Measurements from ENCODE around the gene CTBP2.
A peak's percentile ranks its signal among the peaks of the same experiment; 100 is the strongest.
"Not testable (repeated sequence)": the region's sequence is repeated elsewhere in the genome, so short reads cannot be mapped to it uniquely, and the experiment has no call there.

The CTBP2 gene

DNA sequence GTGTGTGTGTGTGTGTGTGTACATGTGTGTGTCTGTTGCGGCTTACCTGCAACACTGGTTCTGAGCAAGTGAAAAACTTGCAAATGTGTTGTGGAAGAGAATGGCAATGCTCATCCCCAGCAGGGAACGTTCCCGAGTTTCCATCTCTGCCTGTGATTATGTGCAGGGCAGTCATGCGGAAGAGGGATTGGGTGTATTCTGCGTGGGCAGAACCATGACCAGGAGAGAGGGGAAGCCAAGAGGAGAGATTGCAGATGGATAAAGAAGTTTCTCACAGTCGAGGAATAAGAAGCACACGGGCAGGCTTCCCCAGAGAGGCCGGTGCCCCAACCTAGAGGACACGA lies 99.9 kb downstream of the CTBP2 start:
- DNase-seq = peak; percentile 54

GRCh38 chr10:125060026-125060425 lies 100.3 kb downstream of the CTBP2 start:
- DNase-seq = no peak

- not testable (repeated sequence) for DNase-seq
Measured at GRCh38 chr10:125059348-125059747, 101.0 kb downstream of the CTBP2 start.

- peak; percentile 91 for DNase-seq
Measured at GRCh38 chr10:125057158-125058001, 103.0 kb downstream of the CTBP2 start.

DNA sequence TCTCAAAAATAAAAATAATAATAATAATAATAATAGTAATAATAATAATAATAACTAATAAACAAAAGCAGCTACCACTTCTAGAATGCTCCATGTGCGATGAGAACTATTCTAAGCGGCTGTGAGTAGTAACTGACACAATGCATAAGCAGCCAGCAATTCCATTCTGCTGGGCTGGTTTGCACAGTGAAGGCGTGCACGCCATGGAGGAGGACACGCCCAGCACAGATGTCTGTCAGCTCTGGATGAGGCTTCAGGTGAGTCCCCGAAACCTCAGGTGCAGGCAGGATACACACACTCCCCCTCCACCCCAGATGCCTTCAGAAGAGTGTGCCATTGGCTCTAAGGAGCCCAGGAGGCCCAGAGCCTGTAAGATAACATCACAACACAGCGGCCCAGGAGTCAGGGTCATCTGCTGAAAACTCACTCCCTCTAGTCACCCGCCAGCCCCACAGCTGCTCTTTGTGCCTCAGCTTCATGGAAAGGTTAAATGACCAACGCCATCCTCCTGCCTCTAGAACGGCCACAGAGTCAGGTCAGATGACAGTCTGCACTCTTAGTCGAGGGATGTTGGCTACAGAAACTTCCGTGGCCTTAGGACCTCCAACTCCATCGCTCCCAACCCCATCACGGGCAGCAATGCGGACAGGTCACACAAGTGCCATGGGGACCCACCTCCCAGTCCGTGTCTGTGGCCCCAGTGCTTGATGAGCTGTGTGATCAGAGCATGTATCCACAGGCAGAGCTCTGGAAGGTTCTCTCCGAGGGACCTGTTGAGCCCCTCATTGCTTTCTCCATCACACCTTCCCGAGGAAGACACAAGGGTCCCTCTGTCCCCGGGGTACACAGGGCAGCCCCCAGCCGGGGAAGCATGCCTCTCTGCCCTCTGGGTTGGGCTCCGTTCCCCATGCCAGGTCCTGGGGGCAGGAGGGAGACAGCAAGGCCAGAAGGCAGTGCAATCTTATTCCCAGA lies 103.9 kb downstream of the CTBP2 start:
- DNase-seq = no peak

GRCh38 chr10:125055446-125055845 lies 104.9 kb downstream of the CTBP2 start:
- no peak for DNase-seq

DNA sequence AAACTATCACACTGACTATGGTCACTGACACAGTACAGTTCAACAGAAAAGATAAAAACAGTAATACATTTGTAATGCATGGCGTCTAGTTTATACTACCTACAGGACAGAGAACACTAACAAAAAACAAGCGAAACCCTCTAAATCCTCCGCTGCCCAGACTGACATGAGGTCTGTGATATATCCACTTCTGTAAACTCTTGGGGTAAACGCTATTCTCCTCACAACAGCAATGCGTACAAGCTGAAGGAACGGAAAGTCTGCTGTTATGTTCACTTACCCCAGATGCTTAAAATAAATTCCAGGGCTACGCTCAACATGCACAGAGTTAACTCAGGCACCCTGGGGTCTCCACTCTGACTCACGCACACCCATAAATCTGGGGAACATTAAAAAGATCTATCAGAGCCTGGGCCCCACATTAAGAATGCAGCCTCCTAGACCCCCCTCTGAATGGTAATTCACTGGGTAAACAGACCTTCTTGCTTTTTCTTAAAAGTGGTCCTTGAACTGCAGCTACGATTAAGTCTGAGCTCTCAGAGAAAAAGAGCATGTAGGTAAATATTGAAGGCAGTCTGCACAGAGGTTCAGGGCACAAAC lies 105.6 kb downstream of the CTBP2 start:
- no peak for DNase-seq

DNA sequence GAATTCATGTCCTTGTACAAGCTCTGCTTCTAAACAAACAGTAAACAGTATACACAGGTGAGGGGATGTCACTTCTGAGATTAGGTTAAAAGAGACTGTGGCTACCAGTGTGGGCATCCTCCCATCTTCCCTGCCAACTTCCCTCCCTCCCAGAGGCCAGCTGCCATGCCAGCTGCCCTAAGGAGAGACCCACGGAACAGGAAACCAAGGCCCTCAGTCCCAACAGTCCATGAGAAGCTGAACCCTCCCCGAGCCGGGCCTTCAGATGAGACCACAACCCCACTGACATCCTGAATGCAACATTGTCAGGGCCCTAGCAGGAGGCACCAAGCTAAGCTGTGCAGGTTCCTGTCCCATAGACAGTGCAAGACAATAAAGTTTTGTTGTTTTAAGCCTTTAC lies 106.1 kb downstream of the CTBP2 start:
- no peak for DNase-seq

- DNase-seq = no peak
Measured at GRCh38 chr10:125052146-125052545, 108.2 kb downstream of the CTBP2 start.

DNA sequence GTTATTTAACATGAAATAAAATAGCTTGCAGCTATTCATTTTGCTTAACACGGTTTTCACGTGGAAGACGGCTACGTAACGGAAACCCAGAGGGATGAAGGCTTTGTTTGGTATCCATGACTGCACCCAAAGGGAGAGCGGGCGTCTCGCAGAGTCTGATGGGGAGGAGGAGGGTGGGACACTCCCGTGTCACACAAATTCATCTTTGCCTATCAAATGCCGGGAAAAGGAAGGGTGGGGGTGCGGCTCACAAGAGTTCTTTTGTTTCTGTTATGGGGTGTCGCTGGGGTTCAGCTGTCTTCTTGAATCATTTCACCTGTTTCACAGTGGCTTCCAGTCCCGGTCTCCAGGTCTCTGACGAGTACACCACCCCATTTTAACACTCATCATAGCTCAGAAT lies 110.0 kb downstream of the CTBP2 start:
- no peak for DNase-seq

DNA sequence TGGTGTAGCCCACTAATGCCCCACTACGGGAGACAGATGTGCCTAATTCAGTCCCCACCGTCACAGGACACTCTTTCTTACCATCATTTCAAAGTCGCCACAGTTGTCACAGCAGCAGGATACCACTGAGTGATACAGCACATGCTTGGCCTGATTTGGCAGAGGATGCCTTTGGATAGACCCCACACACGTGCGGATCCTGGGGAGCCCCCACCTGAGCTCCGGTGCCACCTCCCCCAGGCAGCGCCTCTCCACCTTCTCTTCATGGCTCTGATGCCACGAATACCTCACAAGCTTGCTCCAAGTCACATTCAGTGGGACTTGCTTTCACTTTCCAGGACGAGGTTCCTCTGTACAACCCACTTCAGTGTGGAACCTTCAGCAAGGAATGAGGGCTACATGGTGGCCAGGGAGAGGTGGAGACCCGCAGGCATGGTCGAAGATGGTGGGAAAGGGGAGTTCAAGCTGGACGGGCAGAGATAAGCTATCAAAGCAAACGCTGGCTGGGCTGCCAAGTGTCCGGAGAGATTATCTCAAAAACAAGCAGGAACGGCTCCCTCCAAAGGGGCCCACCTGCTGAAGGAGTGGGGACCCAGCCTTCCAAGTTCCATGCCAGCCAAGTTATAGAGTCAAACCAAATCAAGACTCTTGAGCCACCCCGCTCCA lies 111.0 kb downstream of the CTBP2 start:
- no peak for DNase-seq

- peak; percentile 95 for DNase-seq
Measured at GRCh38 chr10:125048094-125048864, 112.1 kb downstream of the CTBP2 start.

DNA sequence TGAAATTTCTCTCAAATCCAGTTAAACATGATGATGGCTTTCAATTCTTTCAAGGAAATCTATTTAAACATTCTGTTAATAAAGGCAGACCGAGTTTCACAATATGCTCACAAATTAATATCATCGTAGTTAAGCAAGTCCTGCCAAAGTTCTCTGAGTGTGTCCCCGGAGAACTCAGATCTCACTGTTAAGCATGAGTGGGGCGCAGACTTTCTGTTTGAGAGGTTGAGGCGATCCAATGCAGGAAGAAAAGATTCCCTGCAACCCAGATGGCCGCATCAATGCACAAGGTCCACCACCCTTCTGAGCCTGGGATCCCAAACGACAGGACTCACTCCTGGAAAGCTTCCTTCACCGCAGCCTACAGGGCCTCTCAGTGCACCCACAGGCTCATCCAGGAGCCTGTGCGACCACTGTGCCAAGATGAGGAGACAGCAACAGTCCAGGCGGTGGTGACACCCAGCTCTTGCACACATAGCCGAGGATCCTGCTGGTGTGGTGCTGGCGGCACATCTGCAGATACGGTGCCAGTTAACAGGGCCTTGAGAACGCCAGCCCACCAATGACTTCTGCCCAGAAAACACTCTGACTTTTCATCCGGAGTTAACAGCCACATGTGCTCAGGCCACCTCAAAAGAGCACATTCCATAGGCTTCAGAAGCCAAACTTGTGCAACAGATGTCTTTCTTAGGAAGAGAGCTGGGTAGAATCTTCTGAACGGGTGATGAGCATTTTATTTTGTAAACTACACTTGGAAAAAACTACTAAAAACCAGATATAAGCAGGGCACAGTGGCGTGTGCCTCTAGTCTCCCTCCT lies 116.3 kb downstream of the CTBP2 start:
- DNase-seq = no peak

GRCh38 chr10:125041856-125042506 lies 118.4 kb downstream of the CTBP2 start:
- DNase-seq = no peak

GRCh38 chr10:125039354-125039769 lies 121.0 kb downstream of the CTBP2 start:
- no peak for DNase-seq

DNA sequence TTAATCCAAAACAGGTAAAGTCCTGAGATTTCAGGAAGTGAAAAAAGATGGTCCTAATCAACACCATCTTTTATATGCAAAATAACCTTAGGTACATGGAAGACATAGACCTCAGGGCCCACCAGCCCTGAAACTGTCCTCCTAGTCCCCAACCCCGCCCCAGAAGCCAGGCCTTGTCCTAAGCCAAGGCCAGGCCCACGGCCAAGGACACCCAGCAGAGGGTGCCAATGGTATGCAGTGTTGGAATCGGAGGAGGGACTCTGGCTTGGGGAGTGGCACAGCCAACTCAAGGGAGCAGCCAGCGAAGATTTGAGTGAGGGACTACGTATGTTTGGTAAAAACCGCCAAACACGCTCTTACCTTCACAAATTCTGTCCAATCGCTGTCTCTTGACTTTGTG lies 121.7 kb downstream of the CTBP2 start:
- DNase-seq = no peak

DNA sequence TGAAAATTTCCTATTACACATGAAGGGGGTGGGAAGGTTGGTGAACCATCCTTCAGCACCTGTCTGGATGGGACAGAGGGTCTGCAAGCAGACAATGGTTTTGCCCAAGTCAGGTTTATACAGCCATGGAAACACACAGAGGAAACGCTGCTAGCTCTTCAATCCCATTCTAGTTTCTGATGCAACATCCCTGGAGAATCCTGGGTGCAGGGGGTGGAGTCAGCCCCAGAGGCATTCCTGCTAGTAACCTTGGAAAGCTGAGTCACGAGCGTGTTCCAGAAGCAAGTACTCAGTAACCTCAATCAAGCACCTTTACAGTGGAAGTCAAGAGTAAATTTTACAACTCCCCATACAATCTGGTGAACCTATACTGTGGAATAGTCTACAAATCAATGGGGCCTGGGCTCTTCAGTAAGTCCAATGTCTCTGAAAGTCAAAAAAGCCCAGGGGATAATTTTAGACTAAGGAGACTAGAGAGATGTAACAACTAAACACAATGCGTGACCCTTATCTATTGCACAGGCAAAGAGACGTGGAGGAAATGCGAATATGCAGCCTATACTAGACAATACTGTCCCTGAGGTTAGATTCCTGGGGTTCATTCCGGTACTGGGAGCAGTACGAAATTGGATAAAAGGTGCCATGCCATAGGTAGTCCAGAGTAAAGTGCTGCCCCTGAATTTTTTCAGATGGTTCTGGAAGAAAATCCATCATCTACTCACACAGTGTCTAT lies 123.1 kb downstream of the CTBP2 start:
- DNase-seq = no peak

GRCh38 chr10:125035588-125036295 lies 124.6 kb downstream of the CTBP2 start:
- no peak for DNase-seq

DNA sequence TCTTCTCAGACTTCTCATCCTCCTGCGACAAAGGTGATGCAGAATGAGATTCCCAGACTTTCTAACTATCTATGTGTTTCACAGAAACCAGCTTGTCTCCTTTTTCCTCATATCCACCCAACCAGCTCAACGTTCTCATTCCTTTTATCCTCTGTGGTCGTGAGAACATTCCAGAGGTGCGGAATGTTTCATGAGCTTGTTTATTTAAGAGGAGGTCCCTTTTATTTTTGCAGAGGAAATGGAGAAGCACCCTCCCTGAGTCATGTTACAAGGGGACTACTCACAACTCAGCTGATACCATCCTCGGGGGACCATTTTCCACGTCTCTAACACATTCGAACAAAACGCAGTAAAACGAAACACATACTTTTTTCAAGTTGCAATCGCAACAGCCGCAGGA lies 125.2 kb downstream of the CTBP2 start:
- peak; percentile 47 for DNase-seq

Data from eye (tissue), 1 donor.